LNCaP clone FGC (cell line): Measurements from ENCODE around the gene TNNI3K.

ENCODE experiments used
- DNase-seq: peaks from one replicate; pipeline ENCODE4 v3.0.0-alpha.2; 2011; ENCODE audit warnings: low read depth
- H3K4me3 ChIP-seq: 2 replicates; pipeline ENCODE4 v1.5.1; 2011; ENCODE audit warnings: mild to moderate bottlenecking, low read depth, low read length, control low read depth
- TF ChIP-seq, protein P1 (sequence below): IDR thresholded peaks from 2 replicates; pipeline ENCODE4 v1.5.1; 2012; ENCODE audit warnings: mild to moderate bottlenecking; ENCODE audit not compliant: control insufficient read depth, insufficient read depth; ENCODE audit errors: extremely low read depth

TNNI3K gene

DNA sequence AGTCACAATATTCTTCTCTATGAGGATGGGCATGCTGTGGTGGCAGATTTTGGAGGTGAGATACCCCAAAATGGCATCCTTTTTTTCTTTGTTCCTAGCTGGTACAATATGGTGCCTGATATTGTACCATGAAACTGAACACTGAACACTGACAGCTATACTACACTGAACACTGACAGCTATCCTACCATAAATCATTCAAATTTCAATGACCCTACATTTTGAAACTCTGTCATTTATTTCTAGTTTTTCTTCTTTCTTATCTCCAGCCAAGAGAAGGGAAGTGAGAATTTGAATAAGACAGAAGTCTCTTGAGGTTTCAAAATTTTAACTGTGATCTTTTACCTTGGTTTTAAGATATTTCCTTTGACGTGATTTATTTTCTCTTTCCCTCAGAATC lies 200.9 kb downstream of the TNNI3K start:
- TF ChIP-seq, protein P1, sequence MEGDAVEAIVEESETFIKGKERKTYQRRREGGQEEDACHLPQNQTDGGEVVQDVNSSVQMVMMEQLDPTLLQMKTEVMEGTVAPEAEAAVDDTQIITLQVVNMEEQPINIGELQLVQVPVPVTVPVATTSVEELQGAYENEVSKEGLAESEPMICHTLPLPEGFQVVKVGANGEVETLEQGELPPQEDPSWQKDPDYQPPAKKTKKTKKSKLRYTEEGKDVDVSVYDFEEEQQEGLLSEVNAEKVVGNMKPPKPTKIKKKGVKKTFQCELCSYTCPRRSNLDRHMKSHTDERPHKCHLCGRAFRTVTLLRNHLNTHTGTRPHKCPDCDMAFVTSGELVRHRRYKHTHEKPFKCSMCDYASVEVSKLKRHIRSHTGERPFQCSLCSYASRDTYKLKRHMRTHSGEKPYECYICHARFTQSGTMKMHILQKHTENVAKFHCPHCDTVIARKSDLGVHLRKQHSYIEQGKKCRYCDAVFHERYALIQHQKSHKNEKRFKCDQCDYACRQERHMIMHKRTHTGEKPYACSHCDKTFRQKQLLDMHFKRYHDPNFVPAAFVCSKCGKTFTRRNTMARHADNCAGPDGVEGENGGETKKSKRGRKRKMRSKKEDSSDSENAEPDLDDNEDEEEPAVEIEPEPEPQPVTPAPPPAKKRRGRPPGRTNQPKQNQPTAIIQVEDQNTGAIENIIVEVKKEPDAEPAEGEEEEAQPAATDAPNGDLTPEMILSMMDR: no peak
- no peak overlapping the region for H3K4me3 ChIP-seq
- DNase-seq: no peak

DNA sequence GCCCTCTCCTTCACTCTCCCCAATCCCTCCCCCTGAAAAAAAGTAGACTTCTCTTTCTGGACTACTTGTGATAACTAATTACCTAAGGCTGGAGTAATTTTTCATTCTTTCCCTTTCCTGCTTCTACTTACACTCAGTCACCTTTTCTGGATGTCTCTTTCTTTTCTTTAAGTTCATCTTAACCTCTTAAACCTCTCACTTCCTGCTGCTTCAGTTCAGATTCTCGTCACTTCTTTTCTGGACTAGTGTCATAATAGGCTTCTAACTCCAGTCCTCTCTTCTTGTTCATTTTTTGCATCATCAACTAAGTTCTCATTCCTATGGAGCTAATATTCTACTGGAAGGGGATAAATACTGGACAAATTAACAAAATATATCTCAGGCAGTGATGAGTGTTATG lies 201.8 kb downstream of the TNNI3K start:
- no peak for DNase-seq
- H3K4me3 ChIP-seq: no peak overlapping the region
- TF ChIP-seq, protein P1: no peak

DNA sequence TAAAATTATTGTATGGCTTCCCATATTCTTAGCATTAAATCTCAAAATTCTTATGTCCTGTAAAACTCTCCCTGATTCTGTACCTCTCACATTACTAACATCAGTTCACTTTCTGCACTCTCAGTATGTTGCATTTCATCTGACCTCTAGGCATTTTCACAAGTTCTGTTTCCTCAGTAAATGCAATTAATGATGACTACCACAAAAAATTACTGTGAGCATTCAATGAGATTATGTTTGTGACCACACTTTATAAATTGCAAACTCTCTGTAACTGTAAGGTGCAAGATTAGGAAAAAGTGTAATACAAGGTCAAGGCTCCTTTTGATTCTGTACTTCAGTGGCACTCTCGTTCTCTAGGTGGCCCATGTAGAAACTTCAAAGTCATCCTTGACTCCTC lies 216.8 kb downstream of the TNNI3K start:
- TF ChIP-seq, protein P1: no peak
- H3K4me3 ChIP-seq: no peak overlapping the region
- DNase-seq: no peak

DNA sequence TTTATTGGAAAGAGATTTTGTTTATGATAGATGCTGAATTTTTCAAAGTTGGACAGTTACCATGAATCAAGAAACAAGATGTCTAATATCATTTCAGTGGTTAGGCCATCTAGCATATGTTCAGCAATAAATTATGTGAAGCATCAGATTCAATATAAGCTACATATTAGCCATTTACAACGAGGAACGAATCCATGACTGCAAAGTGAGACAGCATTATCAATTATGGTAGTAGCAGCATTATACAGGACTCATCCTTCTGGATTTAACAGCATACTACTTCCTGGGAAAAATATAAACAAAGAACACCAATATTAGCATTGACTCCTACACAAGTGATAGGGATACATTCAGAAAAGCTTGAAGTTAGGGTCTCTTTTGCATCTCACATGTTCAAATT lies 218.1 kb downstream of the TNNI3K start:
- H3K4me3 ChIP-seq: no peak overlapping the region
- TF ChIP-seq, protein P1: no peak
- no peak for DNase-seq

DNA sequence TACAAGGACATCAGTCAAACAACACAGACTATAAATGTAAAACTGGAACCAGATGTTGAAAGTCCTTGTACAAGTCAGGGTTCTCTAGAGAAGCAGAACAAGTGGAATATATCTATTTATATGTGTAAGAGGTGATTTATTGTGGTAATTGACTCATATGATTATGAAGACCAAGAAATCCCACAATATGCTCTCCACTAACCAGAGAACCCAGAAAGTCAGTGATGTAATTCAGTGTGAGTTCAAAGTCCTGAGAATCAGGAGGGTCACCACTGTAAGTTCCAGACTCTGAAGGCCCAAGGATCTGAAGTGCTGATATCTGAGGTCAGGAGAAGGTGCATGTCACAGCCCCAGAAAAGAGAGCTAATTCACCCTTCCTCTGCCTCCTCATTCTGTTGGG lies 220.2 kb downstream of the TNNI3K start:
- TF ChIP-seq, protein P1: no peak
- DNase-seq: no peak

DNA sequence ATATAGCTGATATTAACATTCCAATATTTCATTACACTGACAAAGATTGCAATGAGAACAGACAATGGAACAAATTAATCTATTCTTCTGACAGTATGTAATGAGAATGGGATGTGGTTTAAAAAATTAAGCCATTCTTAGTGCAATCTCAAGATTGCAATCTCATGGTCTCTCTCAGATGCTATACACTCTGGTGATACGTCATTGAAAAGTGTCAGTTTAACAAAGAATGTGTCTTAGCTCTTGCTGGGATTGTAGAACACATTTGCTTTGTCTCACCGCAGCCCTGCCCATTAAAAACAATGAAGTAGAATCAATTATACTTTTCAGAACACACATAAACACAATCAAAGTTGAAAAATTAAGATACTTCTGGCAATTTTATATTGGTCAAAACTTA lies 222.1 kb downstream of the TNNI3K start:
- TF ChIP-seq, protein P1: no peak
- no peak for DNase-seq
- no peak overlapping the region for H3K4me3 ChIP-seq

More for the DNA sequence above, 220.2 kb downstream of the TNNI3K start:
- no peak overlapping the region for H3K4me3 ChIP-seq

DNA sequence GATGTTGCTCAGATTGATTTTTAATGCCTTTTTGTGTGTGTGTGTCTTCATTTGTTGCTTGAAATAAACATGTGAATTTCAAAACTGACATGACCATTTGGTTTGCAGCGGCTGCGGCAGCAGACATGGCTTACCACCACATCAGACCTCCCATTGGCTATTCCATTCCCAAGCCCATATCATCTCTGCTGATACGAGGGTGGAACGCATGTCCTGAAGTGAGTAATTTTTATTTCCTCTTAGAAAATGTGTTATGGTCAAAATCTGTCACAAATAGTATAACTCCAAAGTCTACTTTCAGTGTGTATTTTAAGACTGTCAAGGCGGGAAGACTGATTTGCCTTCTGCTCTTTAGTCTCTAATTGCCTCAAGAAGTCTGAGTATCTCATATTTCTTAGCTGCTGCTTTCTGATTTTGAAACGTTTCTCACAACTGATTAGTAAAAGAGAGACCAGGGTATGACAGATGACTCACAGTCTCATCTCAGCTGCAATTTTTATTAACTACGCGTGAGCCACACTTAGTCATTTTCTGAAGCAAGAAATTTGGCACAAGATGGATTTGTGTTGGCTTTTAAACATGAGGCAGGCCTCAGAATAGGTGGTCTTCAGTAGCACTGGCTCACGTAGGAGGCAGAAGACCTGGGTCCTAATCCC lies 228.3 kb downstream of the TNNI3K start:
- DNase-seq: no peak
- H3K4me3 ChIP-seq: no peak overlapping the region
- TF ChIP-seq, protein P1: no peak
